SJSA1 (cell line): ENCODE measurements around the gene BNIPL. TPM values are rescaled to one million over a fixed set of nuclear protein-coding genes. Genes with fewer than 3 reads are reported as not detected.
A peak's percentile ranks its signal among the peaks of the same experiment; 100 is the strongest.

ENCODE experiments used
- DNase-seq, 2 experiments: peaks; one replicate each; pipeline ENCODE4 v3.0.0-alpha.2; 2015 to 2020; ENCODE audit warnings: low spot score in 2 of 2, low read depth in 1 of 2
- H3K27ac ChIP-seq: fragments of 250-450 bp; sonication (Bioruptor Pico); 2 replicates; pipeline ENCODE4 v1.5.1; 2020; ENCODE audit warnings: mild to moderate bottlenecking, moderate library complexity
- H3K27me3 ChIP-seq: fragments of 250-450 bp; sonication (Bioruptor Pico); replicated peaks from 2 replicates; pipeline ENCODE4 v1.5.1; 2020; ENCODE audit warnings: mild to moderate bottlenecking, moderate library complexity
- H3K36me3 ChIP-seq: fragments of 250-450 bp; sonication (Bioruptor Pico); 2 replicates; pipeline ENCODE4 v1.5.1; 2020; ENCODE audit warnings: mild to moderate bottlenecking
- H3K4me1 ChIP-seq: fragments of 250-450 bp; sonication (Bioruptor Pico); replicated peaks from 2 replicates; pipeline ENCODE4 v1.6.1; 2021; ENCODE audit warnings: mild to moderate bottlenecking
- H3K4me3 ChIP-seq: fragments of 250-450 bp; sonication (Bioruptor Pico); 2 replicates; pipeline ENCODE4 v1.5.1; 2020; ENCODE audit warnings: mild to moderate bottlenecking
- H3K9me3 ChIP-seq: fragments of 250-450 bp; sonication (Bioruptor Pico); replicated peaks from 2 replicates; pipeline ENCODE4 v1.5.1; 2020; ENCODE audit warnings: mild to moderate bottlenecking
- total RNA-seq: library from RNA; depleted of rRNA; stranded (reverse); fragments of >200 nt; shearing (Covaris generic); gene quantifications from 2 replicates; pipeline ENCODE4 v1.2.3, GENCODE V29; 2014; rRNA removed

Gene BNIPL
- total RNA-seq, 1 experiment from 2014 or later = 0.42 TPM

DNA sequence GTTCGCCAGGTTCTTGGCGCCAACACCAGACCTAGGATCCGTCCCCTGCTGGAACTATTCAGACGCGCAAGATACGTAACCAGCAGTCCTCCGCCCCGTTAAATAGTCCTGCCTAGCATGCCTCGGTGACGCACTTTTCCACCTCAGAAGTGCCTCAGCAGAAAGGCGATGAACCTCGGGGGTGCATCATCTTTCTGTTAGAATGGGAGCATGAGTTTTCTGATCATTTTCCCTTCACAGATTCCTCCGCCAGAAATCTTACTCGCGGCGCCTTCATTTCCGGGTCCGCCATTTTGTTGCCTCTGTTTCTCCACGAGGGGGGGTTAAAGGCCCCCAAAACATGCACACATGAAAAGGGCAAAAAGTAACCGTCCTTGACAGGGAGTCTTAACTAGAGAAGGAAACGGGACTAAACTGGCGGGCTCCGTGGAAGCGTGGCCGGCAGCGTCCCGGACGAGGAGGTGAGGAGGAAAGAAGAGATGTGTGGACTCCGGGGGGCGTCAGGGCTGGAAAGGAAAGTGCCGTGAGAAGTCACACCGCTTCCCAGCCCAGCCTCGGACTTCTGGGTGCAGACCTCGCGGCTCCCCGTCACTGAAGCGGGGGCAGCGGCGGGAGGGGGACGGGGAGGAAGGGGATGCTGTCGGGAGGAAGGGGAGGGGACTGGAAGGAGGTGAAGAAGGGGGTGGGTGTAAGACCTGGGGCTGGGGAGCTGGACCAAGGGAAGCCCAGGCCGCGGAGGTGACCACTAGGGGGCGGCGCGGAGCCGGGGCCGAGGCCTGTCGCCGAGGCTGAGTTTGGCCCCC is 34.3 kb downstream of the BNIPL start, which contains the start of gene GABPB2:
GABPB2 (plus strand) TSS at position 288 of the 803 bp plus-strand sequence. CDS start 17,429 bp downstream, outside the sequence.
- Histone ChIP-seq H3K9me3 (no peaks in the 10 kb centered on the region), H3K4me3 (peak within 1 kb of the TSS; percentile 51), H3K4me1 (peaks cover 5% of the 10 kb centered on the region), H3K27me3 (no peaks in the 10 kb centered on the region), H3K36me3 (peaks cover 9% of the 10 kb centered on the region), H3K27ac (peak within 1 kb of the TSS; percentile 96)
- peak; percentile 92 to 97 for DNase-seq

DNA sequence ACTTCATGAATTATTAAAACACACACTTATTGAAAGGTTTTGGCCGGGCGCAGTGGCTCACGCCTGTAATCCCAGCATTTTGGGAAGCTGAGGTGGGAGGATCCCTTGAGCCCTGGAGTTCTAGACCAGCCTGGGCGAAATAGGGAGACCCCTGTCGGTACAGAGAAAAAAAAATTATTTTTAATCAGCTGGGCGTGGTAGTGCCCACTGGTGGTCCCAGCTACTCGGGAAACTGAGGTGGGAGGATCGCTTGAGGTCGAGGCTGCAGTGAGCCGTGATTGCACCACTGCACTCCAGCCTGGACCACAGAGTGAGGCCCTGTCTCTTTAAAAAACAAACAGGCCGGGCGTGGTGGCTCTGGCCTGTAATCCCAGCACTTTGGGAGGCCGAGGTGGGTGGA is 35.8 kb downstream of the BNIPL start:
- no peak for DNase-seq
- Histone ChIP-seq H3K4me3 (no peak overlapping the region), H3K9me3 (no peaks in the 10 kb centered on the region), H3K27me3 (no peaks in the 10 kb centered on the region), H3K4me1 (peaks cover 5% of the 10 kb centered on the region), H3K27ac (no peak overlapping the region), H3K36me3 (peaks cover 9% of the 10 kb centered on the region)

DNA sequence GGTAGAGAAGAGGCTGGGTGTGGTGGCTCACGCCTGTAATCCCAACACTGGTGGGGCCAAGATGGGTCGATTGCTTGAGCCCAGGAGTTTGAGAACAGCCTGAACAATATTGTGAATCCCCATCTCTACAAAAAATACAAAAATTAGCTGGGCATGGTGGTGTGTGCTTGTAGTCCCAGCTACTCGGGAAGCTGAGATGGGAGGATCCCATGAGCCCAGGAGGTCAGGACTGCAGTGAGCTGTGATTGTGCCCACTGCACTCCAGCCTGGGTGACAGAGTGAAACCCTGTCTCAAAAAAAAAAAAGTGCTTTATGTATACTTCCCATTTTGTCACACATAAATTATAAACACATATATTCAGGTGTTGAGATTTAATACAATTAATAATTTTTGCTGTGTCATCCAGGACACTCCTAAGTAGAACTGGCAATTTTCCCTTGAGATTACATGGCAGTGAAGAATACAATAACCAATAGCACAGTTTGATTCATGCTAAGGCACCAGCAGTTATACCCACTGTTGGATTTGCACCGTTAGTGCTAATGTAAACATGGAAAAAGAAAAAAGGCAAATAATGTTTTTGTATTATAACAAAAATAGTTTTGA is 49.7 kb downstream of the BNIPL start:
- H3K9me3 ChIP-seq = no peaks in the 10 kb centered on the region

More for the DNA sequence above, 49.7 kb downstream of the BNIPL start:
- Histone ChIP-seq H3K36me3 (no peaks in the 10 kb centered on the region), H3K4me1 (no peaks in the 10 kb centered on the region), H3K27me3 (no peaks in the 10 kb centered on the region), H3K27ac (no peak overlapping the region), H3K4me3 (no peak overlapping the region)
- no peak for DNase-seq

Other genes starting within 250 kb of the BNIPL start
- 44.6 and 46.2 TPM in 2 replicates for gene CTSK, start 228.3 kb upstream of the BNIPL start, total RNA-seq
- 33.2 and 49.7 TPM in 2 replicates for gene ARNT, start 160.0 kb upstream of the BNIPL start, total RNA-seq
- not detected in 2 replicates for gene CTXND2, start 149.4 kb upstream of the BNIPL start, total RNA-seq
- gene SETDB1, start 110.2 kb upstream of the BNIPL start, total RNA-seq = 21.0 and 30.6 TPM in 2 replicates
- gene CERS2, start 61.8 kb upstream of the BNIPL start, total RNA-seq = 145 and 165 TPM in 2 replicates
- gene ANXA9, start 54.3 kb upstream of the BNIPL start, total RNA-seq = 0.66 TPM in 1 of 2 replicates, not detected in the other
- 5.9 and 6.6 TPM in 2 replicates for gene MINDY1, start 29.7 kb upstream of the BNIPL start, total RNA-seq
- gene PRUNE1, start 28.1 kb upstream of the BNIPL start, total RNA-seq = 8.1 and 22.3 TPM in 2 replicates
- 0.38 and 0.74 TPM in 2 replicates for gene C1orf56, start 11.2 kb downstream of the BNIPL start, total RNA-seq
- 35.2 and 67.2 TPM in 2 replicates for gene CDC42SE1, start 23.0 kb downstream of the BNIPL start, total RNA-seq
- gene MLLT11, start 23.8 kb downstream of the BNIPL start, total RNA-seq = 23.7 and 26.5 TPM in 2 replicates
- gene GABPB2, start 34.2 kb downstream of the BNIPL start, total RNA-seq = 9.3 and 11.7 TPM in 2 replicates
- 0.06 and 1.1 TPM in 2 replicates for gene SEMA6C, start 110.0 kb downstream of the BNIPL start, total RNA-seq
- not detected in 2 replicates for gene TNFAIP8L2, start 120.1 kb downstream of the BNIPL start, total RNA-seq
- gene LYSMD1, start 129.3 kb downstream of the BNIPL start, total RNA-seq = 15.8 and 18.3 TPM in 2 replicates
- gene SCNM1, start 129.6 kb downstream of the BNIPL start, total RNA-seq = 52.9 and 62.9 TPM in 2 replicates
- gene TMOD4, start 139.4 kb downstream of the BNIPL start, total RNA-seq = 1.2 TPM in 1 of 2 replicates, not detected in the other
- 52.8 and 66.6 TPM in 2 replicates for gene VPS72, start 153.6 kb downstream of the BNIPL start, total RNA-seq
- gene PIP5K1A, start 162.0 kb downstream of the BNIPL start, total RNA-seq = 46.5 and 69.9 TPM in 2 replicates
- gene PSMD4, start 218.1 kb downstream of the BNIPL start, total RNA-seq = 293 and 297 TPM in 2 replicates
- 12.5 and 14.5 TPM in 2 replicates for gene ZNF687, start 245.7 kb downstream of the BNIPL start, total RNA-seq